PC-3 (cell line): ENCODE data around the gene MLXIPL.

Source experiments
- CTCF ChIP-seq: fragments of 300-600 bp; sonication (generic); conservative IDR thresholded peaks from 2 replicates; pipeline ENCODE4 v1.5.1; 2017; ENCODE audit warnings: antibody characterized with exemption, low read depth, mild to moderate bottlenecking, low read length
- EZH2 ChIP-seq: fragments of 300-600 bp; sonication (generic); IDR thresholded peaks from one replicate; pipeline ENCODE4 v1.6.1; 2017; ENCODE audit warnings: antibody characterized with exemption, mild to moderate bottlenecking, low read length; ENCODE audit not compliant: unreplicated experiment
- EZH2phosphoT487 ChIP-seq: fragments of 300-600 bp; sonication (generic); IDR thresholded peaks from 2 replicates; pipeline ENCODE4 v1.6.1; 2018; ENCODE audit warnings: mild to moderate bottlenecking, antibody characterized with exemption, low read length, borderline replicate concordance

- TF ChIP-seq CTCF (no peak), EZH2 (no peak), EZH2phosphoT487 (no peak)
These were observed 68.8 kb downstream of the MLXIPL start for GRCh38 chr7:73555411-73555982.
